Activated CD4-positive, alpha-beta T cell treated with anti-CD3 and anti-CD28 coated beads for 1 hour (primary cell): Measurements from ENCODE around the gene KCNG2.

ENCODE experiments used
- DNase-seq: peaks from one replicate; pipeline ENCODE4 v3.0.0-alpha.2; 2020

The KCNG2 gene

GRCh38 chr18:79786304-79786703 lies 11.4 kb upstream of the KCNG2 start:
- DNase-seq: no peak

GRCh38 chr18:79786786-79787526 lies 10.8 kb upstream of the KCNG2 start:
- no peak for DNase-seq

GRCh38 chr18:79787527-79787864 lies 10.2 kb upstream of the KCNG2 start:
- DNase-seq: no peak

- no peak for DNase-seq
Observed at GRCh38 chr18:79787865-79788733, 9.6 kb upstream of the KCNG2 start.

- DNase-seq: no peak
Observed at GRCh38 chr18:79788734-79789085, 9.0 kb upstream of the KCNG2 start.

- DNase-seq: no peak
Observed at GRCh38 chr18:79789091-79789891, 8.4 kb upstream of the KCNG2 start.

- DNase-seq: no peak
Observed at GRCh38 chr18:79789901-79790890, 7.5 kb upstream of the KCNG2 start.

- DNase-seq: no peak
Observed at GRCh38 chr18:79790996-79791972, 6.5 kb upstream of the KCNG2 start.

GRCh38 chr18:79792096-79792987 lies 5.4 kb upstream of the KCNG2 start:
- DNase-seq: no peak

- DNase-seq: no peak
Observed at GRCh38 chr18:79792988-79793355, 4.8 kb upstream of the KCNG2 start.

GRCh38 chr18:79794846-79795245 lies 2.9 kb upstream of the KCNG2 start:
- DNase-seq: no peak

- DNase-seq: no peak
Observed at GRCh38 chr18:79795446-79795845, 2.3 kb upstream of the KCNG2 start.

GRCh38 chr18:79796016-79796415 lies 1.7 kb upstream of the KCNG2 start:
- DNase-seq: no peak

- DNase-seq: no peak
Observed at GRCh38 chr18:79796531-79797405, 970 bp upstream of the KCNG2 start.

- DNase-seq: no peak
Observed at GRCh38 chr18:79798346-79798998, 734 bp downstream of the KCNG2 start.

GRCh38 chr18:79798999-79799370 lies 1.2 kb downstream of the KCNG2 start:
- no peak for DNase-seq

GRCh38 chr18:79799619-79800370 lies 2.1 kb downstream of the KCNG2 start:
- DNase-seq: no peak
